Hepatic stellate cell (primary cell): Measurements from ENCODE around the gene CCDC142.
A peak's percentile ranks its signal among the peaks of the same experiment; 100 is the strongest.
"Not testable (repeated sequence)": the region's sequence is repeated elsewhere in the genome, so short reads cannot be mapped to it uniquely, and the experiment has no call there.

Experiments used
- DNase-seq: peaks from one replicate; pipeline ENCODE4 v3.0.0; 2011; ENCODE audit warnings: low spot score

CCDC142 gene

GRCh38 chr2:74442483-74443297 is 40.1 kb downstream of the CCDC142 start:
- not testable (repeated sequence) for DNase-seq

- DNase-seq, result no peak
Observed at GRCh38 chr2:74441690-74442482, 40.9 kb downstream of the CCDC142 start, which contains the start of gene RTKN. Gene RTKN (minus strand): TSS chr2:74441937. CDS start chr2:74441816, 121 bp downstream.

GRCh38 chr2:74441170-74441689 is 41.6 kb downstream of the CCDC142 start:
- no peak for DNase-seq

DNA sequence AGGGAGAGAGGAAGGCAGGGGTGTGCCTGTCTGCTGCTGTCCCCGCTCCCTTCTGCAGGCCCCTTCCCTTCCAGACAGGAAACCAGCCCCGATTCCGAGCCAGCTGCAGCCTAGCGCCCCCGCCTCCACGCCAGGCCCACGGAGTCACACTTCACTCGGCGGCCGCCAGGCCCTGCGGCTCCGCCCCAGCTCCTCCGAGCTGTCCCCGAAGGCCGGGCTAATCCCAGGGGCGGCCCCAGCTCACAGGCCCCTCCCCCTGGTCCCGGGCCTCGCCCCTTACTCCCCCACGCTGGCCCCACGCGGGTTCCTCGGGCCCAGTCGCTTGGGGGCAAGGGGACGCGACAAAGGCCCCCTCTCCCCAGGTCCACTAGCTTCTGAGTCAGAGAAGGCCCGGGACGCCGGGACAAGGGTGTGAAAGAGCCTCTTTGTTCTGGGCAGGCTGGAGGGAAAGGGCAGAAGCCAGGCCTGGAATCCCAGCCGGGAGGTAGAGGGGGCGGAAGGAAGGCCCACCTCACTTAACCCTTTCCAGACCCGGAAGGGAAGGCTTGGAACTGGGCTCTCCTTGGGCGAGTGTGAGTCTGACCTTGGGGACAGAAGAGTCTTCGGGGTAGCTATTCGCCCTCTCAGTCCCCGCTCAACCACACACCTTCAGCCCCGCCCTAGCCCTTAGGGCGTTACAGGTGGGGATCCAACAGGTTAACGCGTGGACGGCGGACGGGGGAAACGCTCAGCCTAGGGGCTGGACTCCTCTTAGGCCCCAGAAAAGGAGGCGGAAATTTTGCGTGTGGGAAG is 42.2 kb downstream of the CCDC142 start:
- DNase-seq, result peak; percentile 99

GRCh38 chr2:74439803-74440377 is 42.9 kb downstream of the CCDC142 start:
- peak; percentile 84 for DNase-seq

DNA sequence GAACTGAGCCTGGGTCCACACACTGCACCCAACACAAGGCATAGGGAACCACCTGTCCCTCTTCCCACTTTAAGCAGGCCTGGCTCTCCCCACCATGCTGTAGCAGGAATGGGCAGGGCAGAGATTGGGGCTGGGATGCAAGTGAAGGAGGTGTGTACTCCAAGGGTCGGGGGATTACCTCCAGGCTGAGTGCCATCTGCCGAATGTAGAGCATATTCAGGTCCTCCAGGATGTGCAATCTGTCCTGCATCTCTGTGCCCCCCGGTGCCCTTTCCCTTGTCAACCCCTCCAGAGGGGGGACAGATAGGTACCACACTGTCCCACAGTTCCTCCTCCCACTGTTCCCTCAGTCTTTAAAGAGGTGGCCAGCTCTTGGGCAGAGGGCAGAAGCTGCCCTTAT is 43.4 kb downstream of the CCDC142 start:
- DNase-seq, result no peak

GRCh38 chr2:74438248-74438647 is 44.5 kb downstream of the CCDC142 start:
- DNase-seq, result no peak

- no peak for DNase-seq
Observed at GRCh38 chr2:74436848-74437695, 45.7 kb downstream of the CCDC142 start.

DNA sequence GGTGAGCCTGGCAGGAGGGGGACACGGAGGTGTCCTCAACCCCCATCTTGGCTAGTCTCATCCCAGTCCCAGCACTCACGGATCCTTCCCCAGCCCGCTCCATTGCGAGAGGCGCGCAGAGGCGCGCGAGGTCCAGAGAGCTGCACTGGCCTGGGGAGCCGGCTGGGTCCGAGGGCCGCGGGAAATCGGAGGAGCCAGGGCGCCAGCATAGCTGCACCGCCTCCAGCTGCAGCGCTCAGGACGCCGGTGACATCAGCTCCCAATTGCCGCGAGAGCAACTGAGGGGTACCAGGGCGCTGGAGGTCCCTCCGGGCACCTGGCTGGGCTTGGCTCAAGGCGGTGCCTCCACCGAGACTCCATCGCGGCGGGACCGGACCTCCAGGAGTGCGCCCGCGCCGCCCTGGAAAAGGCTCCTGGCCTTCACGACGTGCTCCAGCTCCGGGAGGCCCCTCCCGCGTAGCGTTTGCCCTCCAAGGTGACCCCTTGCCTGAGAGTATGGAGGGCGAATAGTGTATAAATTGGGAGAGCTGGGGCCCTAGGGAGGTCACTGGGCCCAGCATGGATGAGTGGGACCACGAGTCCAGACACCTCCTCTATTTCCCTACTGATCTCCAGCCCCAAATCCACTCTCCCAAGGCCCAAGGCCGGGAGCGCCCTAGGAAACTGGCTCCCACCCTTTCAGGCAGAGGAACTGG is 46.5 kb downstream of the CCDC142 start:
- DNase-seq, result no peak

DNA sequence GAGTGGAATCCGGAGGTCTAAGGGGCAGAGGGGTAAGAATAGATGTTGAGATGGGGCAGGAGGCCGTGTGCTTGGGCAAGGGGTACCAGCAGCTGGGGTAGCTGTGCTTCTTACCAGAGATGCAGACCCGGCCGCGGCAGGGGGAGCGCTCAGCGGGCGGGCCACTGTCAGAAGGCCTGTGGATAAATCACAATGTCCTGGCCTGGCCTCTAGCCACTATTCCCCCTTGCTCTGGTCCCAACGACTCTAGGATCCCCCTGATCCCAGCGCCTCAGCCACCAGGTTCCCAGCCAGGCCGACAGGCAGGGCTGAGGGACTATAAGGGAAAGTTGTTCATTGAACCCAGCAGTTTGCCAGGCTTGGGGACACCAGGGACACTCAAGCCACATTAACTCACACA is 52.3 kb downstream of the CCDC142 start:
- DNase-seq, result no peak

DNA sequence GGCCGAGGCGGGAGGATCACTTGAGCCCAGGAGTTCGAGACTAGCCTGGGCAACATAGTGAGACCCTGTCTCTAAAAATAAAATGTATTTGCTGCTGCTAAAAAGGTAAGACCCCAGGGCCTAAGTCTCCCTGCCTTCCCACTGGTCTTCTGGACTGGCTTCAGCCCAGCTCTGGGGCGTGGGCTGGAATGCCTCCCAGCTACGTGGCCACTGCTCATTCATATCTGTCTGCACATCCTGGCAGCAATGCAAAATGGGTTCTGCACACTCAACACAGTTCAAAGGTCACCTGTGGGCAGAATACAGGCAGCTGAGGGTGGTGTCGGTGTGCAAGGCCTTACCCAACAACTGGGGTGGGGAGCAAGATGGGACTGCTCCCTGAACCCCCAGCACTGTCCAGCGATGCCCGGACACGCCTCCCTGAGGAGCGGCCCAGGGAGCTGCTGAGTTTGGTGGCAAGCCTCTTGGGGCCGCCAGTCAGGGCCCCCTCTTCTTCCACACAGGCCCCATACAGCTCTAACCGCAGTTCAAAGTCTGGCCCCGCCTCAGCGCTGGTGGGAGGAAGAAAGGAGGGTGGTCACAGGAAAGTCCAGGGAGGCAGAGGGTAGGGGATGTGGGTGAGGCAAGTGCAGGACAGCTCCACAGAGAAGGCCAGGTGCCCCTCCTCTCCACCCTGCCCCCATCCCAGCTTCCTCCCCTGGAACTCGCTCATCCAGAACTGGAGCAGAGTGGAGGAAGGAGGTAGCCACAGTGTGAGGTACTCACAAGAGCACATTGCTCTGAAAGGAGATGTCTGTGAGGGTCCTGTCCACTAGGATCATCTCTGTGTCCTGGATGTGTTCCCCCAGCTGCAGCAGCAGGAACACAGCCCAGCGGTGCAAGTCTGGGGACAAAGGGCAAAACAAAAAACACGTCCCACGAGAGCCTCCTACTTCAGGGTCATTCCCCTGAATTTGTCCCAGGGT is 53.0 kb downstream of the CCDC142 start:
- DNase-seq, result no peak

DNA sequence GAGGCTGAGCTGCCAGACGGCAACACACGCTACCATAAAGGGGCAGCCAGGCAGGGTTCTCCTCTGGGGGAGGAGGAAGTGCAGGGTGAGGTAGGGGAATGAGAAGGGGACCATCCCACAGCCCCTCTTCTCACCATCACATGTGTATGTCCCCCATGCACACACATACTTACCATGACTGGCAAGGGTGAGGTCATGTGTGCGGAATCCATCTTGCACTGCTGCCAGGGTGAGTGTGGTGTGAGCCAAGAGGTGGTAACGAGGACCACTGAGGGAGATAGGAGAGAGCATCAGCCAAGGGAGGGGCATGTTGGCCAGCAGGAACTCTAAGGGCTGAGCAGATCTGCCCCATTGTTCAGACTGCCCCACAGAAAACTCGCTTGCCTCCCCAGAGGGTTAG is 54.1 kb downstream of the CCDC142 start:
- no peak for DNase-seq

DNA sequence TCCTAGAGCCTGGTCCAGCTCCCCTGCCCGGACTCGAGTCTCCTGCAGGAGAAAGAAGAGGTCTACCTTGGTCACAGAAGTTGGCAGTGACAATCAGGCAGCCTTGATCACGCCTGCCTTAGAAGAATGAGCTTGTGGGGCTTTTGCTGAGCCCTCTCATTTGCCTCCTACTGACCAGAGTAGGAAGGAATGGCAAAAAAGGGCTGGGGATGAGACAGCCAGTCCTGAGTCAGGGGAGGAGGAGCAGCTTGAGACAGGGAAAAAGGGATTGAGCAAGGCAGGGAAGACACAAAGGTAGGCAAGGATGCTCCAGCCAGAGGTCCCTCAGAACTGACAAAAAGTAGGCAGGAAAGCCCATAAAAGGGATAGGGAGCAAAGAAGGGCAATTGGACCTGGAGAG is 55.2 kb downstream of the CCDC142 start:
- no peak for DNase-seq

- no peak for DNase-seq
Observed at GRCh38 chr2:74426181-74426758, 56.5 kb downstream of the CCDC142 start.

DNA sequence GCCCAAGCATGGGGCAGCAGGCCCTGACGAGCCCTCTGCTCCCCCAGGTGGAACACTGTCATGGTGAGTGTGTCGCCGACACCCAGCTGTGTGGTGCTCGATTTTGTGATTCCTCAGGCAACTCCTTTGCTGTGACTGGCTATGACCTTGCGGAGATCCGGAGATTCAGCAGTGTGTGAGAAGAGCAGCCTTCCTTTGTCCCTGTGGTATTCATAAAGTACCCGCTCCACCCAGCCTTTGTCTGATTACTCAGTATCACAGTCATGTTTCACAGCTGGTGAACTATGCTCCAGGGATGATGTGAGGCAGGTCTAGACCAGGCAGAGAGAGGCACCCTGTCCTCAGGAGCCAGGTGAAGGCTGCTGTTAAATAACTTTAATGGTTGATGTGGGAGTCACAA is 57.3 kb downstream of the CCDC142 start:
- DNase-seq, result no peak

- DNase-seq, result no peak
Observed at GRCh38 chr2:74424995-74425406, 57.8 kb downstream of the CCDC142 start.

GRCh38 chr2:74424139-74424992 is 58.4 kb downstream of the CCDC142 start:
- DNase-seq, result no peak
